ENCODE measurements around the gene FBXL17.

Gene FBXL17

GRCh38 chr5:108064302-108064701 lies 317.6 kb downstream of the FBXL17 start:
- no peak overlapping the region for H3K4me3 ChIP-seq (ENCODE audit: low read depth, low read length)
- no peak for TF ChIP-seq CTCF (IDR thresholded peaks at IDR 0.05; ENCODE audit: low read depth, low read length, missing control alignments)
- DNase-seq (ENCODE audit: low read depth), result no peak

- DNase-seq (ENCODE audit: low read depth), result no peak
- TF ChIP-seq CTCF (IDR thresholded peaks at IDR 0.05; ENCODE audit: low read depth, low read length, missing control alignments), result no peak
- H3K4me3 ChIP-seq (ENCODE audit: low read depth, low read length), result no peak overlapping the region
Observed at GRCh38 chr5:108061941-108062340, 320.0 kb downstream of the FBXL17 start.

GRCh38 chr5:108060340-108060739 lies 321.6 kb downstream of the FBXL17 start:
- no peak for DNase-seq (ENCODE audit: low read depth)
- no peak for TF ChIP-seq CTCF (IDR thresholded peaks at IDR 0.05; ENCODE audit: low read depth, low read length, missing control alignments)
- no peak overlapping the region for H3K4me3 ChIP-seq (ENCODE audit: low read depth, low read length)

DNA sequence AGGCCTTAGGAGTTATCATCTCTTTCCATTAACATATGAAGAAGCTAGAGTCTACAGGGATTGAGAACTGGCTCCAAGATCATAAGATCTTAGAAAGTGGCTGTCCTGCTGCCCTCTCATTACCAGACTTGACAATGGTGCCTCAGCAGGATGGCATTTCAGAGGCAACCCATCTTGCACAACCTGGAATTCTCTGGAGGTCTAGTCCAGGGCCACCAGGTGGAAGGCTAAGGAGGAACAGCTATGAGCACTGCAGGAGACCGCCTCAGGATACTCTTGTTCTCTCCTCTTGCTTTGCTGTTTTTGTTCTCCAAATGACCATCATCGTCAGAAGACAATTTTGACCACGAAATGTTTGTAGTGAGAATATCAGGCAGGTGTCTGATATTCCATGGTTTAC lies 322.6 kb downstream of the FBXL17 start:
- TF ChIP-seq CTCF (IDR thresholded peaks at IDR 0.05; ENCODE audit: low read depth, low read length, missing control alignments), result no peak
- H3K4me3 ChIP-seq (ENCODE audit: low read depth, low read length), result no peak overlapping the region
- no peak for DNase-seq (ENCODE audit: low read depth)

GRCh38 chr5:108054349-108054748 lies 327.5 kb downstream of the FBXL17 start:
- no peak for TF ChIP-seq CTCF (IDR thresholded peaks at IDR 0.05; ENCODE audit: low read depth, low read length, missing control alignments)
- H3K4me3 ChIP-seq (ENCODE audit: low read depth, low read length), result no peak overlapping the region
- DNase-seq (ENCODE audit: low read depth), result no peak

DNA sequence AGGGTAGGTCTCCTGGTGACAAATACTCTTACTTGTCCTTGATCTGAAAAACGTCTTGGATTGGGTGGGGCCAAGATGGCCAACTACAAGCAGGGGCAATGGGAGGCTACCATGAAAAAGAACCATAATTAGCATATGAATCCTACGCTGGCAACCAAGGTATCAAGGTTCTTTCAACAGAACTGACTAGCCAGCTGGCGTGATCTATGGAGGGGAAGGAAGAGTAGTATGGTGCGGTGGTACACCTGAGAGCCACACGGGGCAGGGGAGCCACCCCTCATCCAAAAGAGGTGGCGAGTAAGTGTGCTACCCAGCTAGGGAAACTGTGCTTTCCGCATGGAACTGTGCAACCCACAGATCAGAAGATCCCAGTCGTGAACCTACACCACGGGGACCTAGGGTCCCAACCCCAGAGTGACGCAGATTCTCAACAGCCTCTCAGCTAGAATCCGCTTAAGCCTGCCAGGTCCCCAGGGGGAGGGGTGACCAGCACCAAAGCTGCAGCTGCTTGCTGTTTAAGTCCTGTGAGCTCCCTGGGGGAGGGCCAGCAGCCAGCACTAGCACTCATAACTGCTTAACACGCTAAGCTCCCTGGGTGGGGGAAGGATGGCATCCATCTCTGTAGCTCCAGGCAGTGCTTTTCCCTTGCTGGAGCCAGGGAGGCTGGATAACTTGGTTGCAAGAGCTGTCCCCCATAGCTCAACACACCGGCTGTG lies 334.8 kb downstream of the FBXL17 start:
- DNase-seq (ENCODE audit: low read depth), result no peak

More for the DNA sequence above, 334.8 kb downstream of the FBXL17 start:
- H3K4me3 ChIP-seq (ENCODE audit: low read depth, low read length), result no peak overlapping the region
- TF ChIP-seq CTCF (IDR thresholded peaks at IDR 0.05; ENCODE audit: low read depth, low read length, missing control alignments), result no peak

Measured in GM12864 (cell line).